NCI-H1436 (cell line): ENCODE results near the gene CDC42EP4.
A peak's percentile ranks its signal among the peaks of the same experiment; 100 is the strongest.

ENCODE experiments used
- DNase-seq: peaks from one replicate; lab custom pipeline; 2025; lab: John Stamatoyannopoulos, UW

CDC42EP4 gene

GRCh38 chr17:73311781-73312641 lies at the start of gene CDC42EP4:
Gene CDC42EP4 (minus strand): TSS chr17:73312001. CDS start chr17:73286500, 25,501 bp downstream.
- peak; percentile 91 for DNase-seq

- no peak for DNase-seq
These were observed 49.4 kb upstream of the CDC42EP4 start for GRCh38 chr17:73360961-73361761.

GRCh38 chr17:73359987-73360410 lies 48.2 kb upstream of the CDC42EP4 start:
- DNase-seq = no peak

GRCh38 chr17:73359352-73359751 lies 47.6 kb upstream of the CDC42EP4 start:
- no peak for DNase-seq

- DNase-seq = no peak
These were observed 46.9 kb upstream of the CDC42EP4 start for GRCh38 chr17:73358668-73359067.

GRCh38 chr17:73357981-73358380 lies 46.2 kb upstream of the CDC42EP4 start:
- DNase-seq = no peak

GRCh38 chr17:73357318-73357717 lies 45.5 kb upstream of the CDC42EP4 start:
- no peak for DNase-seq

GRCh38 chr17:73356561-73357170 lies 44.9 kb upstream of the CDC42EP4 start:
- no peak for DNase-seq

- DNase-seq = no peak
These were observed 42.9 kb upstream of the CDC42EP4 start for GRCh38 chr17:73354423-73355284.

- DNase-seq = no peak
These were observed 40.5 kb upstream of the CDC42EP4 start for GRCh38 chr17:73352261-73352660.

GRCh38 chr17:73351764-73352163 lies 40.0 kb upstream of the CDC42EP4 start:
- DNase-seq = no peak

- DNase-seq = no peak
These were observed 39.1 kb upstream of the CDC42EP4 start for GRCh38 chr17:73350864-73351263.

GRCh38 chr17:73349647-73350046 lies 37.8 kb upstream of the CDC42EP4 start:
- no peak for DNase-seq

GRCh38 chr17:73349138-73349537 lies 37.3 kb upstream of the CDC42EP4 start:
- no peak for DNase-seq

GRCh38 chr17:73348829-73349095 lies 37.0 kb upstream of the CDC42EP4 start:
- no peak for DNase-seq

GRCh38 chr17:73348018-73348828 lies 36.4 kb upstream of the CDC42EP4 start:
- no peak for DNase-seq

- no peak for DNase-seq
These were observed 35.5 kb upstream of the CDC42EP4 start for GRCh38 chr17:73347351-73347750.

GRCh38 chr17:73346501-73347162 lies 34.8 kb upstream of the CDC42EP4 start:
- no peak for DNase-seq

- DNase-seq = no peak
These were observed 32.1 kb upstream of the CDC42EP4 start for GRCh38 chr17:73343739-73344454.

GRCh38 chr17:73343168-73343634 lies 31.4 kb upstream of the CDC42EP4 start:
- DNase-seq = peak; percentile 85
